ENCODE data around the gene MRPL21. TPM values are rescaled to one million over a fixed set of nuclear protein-coding genes. Genes with fewer than 3 reads are reported as not detected.

The MRPL21 gene
- total and polyA plus RNA-seq, 9 of the 15 experiments (the other 6 are each of a cell fraction or from before 2014, with no cell fraction given) = 196 to 618 (median 232) TPM

DNA sequence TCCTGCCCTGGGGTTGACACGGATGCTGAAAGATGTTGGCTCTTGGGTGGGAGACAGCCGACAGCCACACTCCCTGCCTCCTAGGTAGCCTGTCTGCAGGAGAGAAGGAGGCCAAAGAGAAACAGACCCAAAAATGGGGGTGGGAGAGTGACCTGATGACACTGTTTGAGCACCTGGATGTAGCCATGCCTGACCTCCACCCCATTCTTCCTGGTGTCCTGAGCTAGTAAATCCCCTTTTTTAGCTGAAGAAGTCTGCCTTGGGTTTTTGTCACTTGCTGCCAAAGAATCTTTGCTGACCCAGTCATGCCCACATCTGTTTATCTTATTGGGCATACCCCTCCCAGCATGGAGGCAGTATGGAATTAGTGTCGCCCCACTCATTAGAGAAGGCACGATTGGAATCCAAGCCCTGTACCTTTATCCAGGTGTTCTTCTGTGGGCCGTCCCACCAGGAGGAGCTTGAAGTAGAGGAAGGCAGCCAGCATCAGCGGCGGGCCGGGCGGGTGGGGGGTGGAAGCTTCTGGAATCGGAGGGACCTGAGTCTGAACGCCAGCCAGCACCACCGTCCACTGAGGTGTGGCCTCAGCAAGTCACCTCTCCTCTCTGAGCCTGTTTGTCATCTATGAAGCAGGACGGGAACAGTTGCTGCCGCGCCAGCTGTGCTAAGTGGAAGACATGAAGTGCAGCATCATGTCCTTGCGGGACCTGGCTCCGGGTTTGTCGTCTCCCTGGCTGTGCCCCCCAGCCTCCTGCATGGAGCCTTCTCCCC lies 37.9 kb upstream of the MRPL21 start (continued):
- TF ChIP-seq ELK1 (CRISPR knock-in tag; IDR thresholded peaks at IDR 0.05) = no peak
- TF ChIP-seq NBN (IDR thresholded peaks at IDR 0.05; ENCODE audit: low read depth) = no peak
- TF ChIP-seq, protein P1, sequence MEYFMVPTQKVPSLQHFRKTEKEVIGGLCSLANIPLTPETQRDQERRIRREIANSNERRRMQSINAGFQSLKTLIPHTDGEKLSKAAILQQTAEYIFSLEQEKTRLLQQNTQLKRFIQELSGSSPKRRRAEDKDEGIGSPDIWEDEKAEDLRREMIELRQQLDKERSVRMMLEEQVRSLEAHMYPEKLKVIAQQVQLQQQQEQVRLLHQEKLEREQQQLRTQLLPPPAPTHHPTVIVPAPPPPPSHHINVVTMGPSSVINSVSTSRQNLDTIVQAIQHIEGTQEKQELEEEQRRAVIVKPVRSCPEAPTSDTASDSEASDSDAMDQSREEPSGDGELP (CRISPR knock-in tag; IDR thresholded peaks at IDR 0.05; ENCODE audit: borderline replicate concordance) = no peak
- no peak for TF ChIP-seq RNF2 (IDR thresholded peaks at IDR 0.05)

DNA sequence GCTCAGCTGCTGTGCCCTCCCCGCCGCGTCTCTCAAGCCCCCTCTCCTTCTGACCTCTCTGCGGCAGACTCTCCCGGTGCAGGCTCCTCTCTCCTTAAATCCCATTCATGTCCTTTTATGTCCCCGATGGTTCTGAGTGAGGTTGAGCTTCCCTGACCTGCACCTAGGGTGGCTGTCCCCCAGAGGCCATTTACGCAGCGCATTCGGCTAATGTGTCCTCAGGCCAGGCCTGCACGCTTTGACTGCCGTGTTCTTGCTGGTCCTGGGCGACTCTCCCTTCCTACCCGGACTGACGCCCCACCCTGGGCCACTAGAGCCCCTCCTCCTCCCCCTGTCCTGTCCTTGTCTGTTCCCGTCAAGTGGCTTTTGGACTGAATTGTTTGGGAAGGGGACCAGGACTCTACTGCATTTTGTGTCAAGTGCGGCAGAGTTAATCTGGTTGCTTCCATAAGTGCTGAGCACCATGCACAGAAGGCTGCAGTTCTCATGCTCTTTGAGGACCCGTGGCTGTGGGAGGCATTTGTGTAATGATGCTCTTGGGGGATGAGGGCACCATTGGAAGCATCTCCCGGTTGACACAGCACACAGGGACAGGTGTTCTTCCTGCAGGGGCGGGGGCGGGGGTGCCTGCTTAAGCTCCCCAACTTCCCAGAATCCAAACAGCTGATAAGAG lies 37.2 kb upstream of the MRPL21 start:
- 0 out of 2 replicates have a peak, but pooled peaks cover 2% of the 10 kb centered on the region for H4K20me1 ChIP-seq (replicated peaks; ENCODE audit: control insufficient read depth, insufficient read depth, low read length)
- ATAC-seq (peak; percentile 20; the same call in 1 of the 3 replicates), FAIRE-seq (no peak), DNase-seq (ENCODE audit: extremely low read depth in 1 of 4, low spot score in 3 of 4) (no peak)
- no peak overlapping the region for H3K4me3 ChIP-seq
- no TSS peak for BruUV-seq (replicated peaks)
- ChIA-PET CTCF (ENCODE audit: low intra/inter-chr PET ratio) (no interaction called here), POLR2A (interaction anchor here (0.6 to 1.0 kb wide), 4 partner anchors 14 to 99 kb away, joined by 3 to 4 read pairs (median 3); partner anchors contain the start of gene CPT1A)
- 82% methylated on average over 20 of the region's 20 CpGs for WGBS (ENCODE audit: insufficient coverage, low coverage, missing lambda C conversion rate)
- H2AFZ ChIP-seq (ENCODE audit: low read depth, low read length) = no peak overlapping the region
- H3K4me2 ChIP-seq (ENCODE audit: insufficient read depth, low read length) = no peak overlapping the region
- H3K79me2 ChIP-seq (ENCODE audit: control insufficient read depth, insufficient read depth, low read length) = no peaks in the 10 kb centered on the region
- H3K27me3 ChIP-seq (ENCODE audit: control insufficient read depth in 2 of 2, insufficient read depth in 2 of 2, low read length in 2 of 2) = no peaks in the 10 kb centered on the region
- no peaks in the 10 kb centered on the region for H3K9me1 ChIP-seq (ENCODE audit: control insufficient read depth, insufficient read depth, low read length)
- in situ Hi-C loops (cut with MboI) = no loop called here
- H3K9ac ChIP-seq (ENCODE audit: insufficient read depth in 1 of 2, low read depth in 2 of 2, low read length in 2 of 2) = 0 out of 4 replicates have a peak overlapping the region, but pooled peaks of 1 of the 2 experiments have one; percentile 6
- intact Hi-C loops (cut with micrococcal nuclease) = no loop called here
- no peaks in the 10 kb centered on the region for H3K9me3 ChIP-seq (replicated peaks; ENCODE audit: control insufficient read depth, insufficient read depth, low read depth, low read length)
- peaks cover 4 to 7% of the 10 kb centered on the region in 2 experiments; a peak in 3 of 5 replicates for H3K4me1 ChIP-seq (replicated peaks in 1 of 2; ENCODE audit: control insufficient read depth in 2 of 2, insufficient read depth in 2 of 2, low read length in 2 of 2)
- H3K36me3 ChIP-seq (ENCODE audit: control insufficient read depth, insufficient read depth, low read length) = peaks cover 41% of the 10 kb centered on the region; the same call in 2 of the 3 replicates
- no peak overlapping the region for H3K27ac ChIP-seq (ENCODE audit: extremely low read depth, low read depth, low read length)
- TF ChIP-seq, protein P2, sequence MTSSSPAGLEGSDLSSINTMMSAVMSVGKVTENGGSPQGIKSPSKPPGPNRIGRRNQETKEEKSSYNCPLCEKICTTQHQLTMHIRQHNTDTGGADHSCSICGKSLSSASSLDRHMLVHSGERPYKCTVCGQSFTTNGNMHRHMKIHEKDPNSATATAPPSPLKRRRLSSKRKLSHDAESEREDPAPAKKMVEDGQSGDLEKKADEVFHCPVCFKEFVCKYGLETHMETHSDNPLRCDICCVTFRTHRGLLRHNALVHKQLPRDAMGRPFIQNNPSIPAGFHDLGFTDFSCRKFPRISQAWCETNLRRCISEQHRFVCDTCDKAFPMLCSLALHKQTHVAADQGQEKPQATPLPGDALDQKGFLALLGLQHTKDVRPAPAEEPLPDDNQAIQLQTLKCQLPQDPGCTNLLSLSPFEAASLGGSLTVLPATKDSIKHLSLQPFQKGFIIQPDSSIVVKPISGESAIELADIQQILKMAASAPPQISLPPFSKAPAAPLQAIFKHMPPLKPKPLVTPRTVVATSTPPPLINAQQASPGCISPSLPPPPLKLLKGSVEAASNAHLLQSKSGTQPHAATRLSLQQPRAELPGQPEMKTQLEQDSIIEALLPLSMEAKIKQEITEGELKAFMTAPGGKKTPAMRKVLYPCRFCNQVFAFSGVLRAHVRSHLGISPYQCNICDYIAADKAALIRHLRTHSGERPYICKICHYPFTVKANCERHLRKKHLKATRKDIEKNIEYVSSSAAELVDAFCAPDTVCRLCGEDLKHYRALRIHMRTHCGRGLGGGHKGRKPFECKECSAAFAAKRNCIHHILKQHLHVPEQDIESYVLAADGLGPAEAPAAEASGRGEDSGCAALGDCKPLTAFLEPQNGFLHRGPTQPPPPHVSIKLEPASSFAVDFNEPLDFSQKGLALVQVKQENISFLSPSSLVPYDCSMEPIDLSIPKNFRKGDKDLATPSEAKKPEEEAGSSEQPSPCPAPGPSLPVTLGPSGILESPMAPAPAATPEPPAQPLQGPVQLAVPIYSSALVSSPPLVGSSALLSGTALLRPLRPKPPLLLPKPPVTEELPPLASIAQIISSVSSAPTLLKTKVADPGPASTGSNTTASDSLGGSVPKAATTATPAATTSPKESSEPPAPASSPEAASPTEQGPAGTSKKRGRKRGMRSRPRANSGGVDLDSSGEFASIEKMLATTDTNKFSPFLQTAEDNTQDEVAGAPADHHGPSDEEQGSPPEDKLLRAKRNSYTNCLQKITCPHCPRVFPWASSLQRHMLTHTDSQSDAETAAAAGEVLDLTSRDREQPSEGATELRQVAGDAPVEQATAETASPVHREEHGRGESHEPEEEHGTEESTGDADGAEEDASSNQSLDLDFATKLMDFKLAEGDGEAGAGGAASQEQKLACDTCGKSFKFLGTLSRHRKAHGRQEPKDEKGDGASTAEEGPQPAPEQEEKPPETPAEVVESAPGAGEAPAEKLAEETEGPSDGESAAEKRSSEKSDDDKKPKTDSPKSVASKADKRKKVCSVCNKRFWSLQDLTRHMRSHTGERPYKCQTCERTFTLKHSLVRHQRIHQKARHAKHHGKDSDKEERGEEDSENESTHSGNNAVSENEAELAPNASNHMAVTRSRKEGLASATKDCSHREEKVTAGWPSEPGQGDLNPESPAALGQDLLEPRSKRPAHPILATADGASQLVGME (CRISPR knock-in tag; IDR thresholded peaks at IDR 0.05) = no peak
- TF ChIP-seq SAP30 (IDR thresholded peaks at IDR 0.05; ENCODE audit: borderline replicate concordance, insufficient read depth, low read depth, low read length, poor library complexity, severe bottlenecking) = no peak
- no peak for TF ChIP-seq MEIS2 (IDR thresholded peaks at IDR 0.05; ENCODE audit: partially characterized antibody)
- TF ChIP-seq ZSCAN32 (CRISPR knock-in tag; IDR thresholded peaks at IDR 0.05) = no peak

Data from K562 (cell line).